ENCODE results near the gene TARBP2. TPM values are rescaled to one million over a fixed set of nuclear protein-coding genes. Genes with fewer than 3 reads are reported as not detected.
A peak's percentile ranks its signal among the peaks of the same experiment; 100 is the strongest.

The TARBP2 gene
- total RNA-seq, 1 donor from 2014 or later: 45.3 TPM

DNA sequence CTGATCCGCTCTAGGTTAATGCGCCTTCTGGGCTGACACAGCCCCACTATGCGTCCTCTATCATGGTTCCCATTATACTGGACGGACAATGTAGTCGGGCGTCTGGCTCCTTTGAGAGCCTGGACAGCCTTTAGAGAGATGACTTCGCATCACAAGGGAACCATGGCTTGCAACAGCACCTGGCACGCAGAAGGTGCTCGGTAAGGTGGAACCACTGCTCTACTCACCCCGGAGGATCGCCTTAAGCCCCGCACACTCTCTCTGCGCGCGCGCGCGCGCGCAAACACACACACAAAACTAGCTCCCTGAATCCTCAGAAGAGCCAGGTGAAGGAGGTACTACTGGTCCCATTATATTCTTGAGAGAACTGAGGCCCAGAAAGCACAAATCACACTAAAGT, 8.9 kb upstream of the TARBP2 start:
- TF ChIP-seq, protein P1, sequence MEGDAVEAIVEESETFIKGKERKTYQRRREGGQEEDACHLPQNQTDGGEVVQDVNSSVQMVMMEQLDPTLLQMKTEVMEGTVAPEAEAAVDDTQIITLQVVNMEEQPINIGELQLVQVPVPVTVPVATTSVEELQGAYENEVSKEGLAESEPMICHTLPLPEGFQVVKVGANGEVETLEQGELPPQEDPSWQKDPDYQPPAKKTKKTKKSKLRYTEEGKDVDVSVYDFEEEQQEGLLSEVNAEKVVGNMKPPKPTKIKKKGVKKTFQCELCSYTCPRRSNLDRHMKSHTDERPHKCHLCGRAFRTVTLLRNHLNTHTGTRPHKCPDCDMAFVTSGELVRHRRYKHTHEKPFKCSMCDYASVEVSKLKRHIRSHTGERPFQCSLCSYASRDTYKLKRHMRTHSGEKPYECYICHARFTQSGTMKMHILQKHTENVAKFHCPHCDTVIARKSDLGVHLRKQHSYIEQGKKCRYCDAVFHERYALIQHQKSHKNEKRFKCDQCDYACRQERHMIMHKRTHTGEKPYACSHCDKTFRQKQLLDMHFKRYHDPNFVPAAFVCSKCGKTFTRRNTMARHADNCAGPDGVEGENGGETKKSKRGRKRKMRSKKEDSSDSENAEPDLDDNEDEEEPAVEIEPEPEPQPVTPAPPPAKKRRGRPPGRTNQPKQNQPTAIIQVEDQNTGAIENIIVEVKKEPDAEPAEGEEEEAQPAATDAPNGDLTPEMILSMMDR (IDR thresholded peaks at IDR 0.05; ENCODE audit: unreplicated experiment): no peak
- DNase-seq (ENCODE audit: low spot score): no peak
- Mint-ChIP-seq H3K4me1 (ENCODE audit: unreplicated experiment) (peaks cover 23% of the 10 kb centered on the region), H3K9me3 (ENCODE audit: unreplicated experiment) (no peaks in the 10 kb centered on the region), H3K4me3 (ENCODE audit: unreplicated experiment) (peak overlapping the region; percentile 94), H3K27ac (ENCODE audit: unreplicated experiment) (peak overlapping the region; percentile 70), H3K36me3 (ENCODE audit: low read depth, unreplicated experiment) (peaks cover 6% of the 10 kb centered on the region), H3K27me3 (ENCODE audit: unreplicated experiment) (peaks cover 16% of the 10 kb centered on the region)

DNA sequence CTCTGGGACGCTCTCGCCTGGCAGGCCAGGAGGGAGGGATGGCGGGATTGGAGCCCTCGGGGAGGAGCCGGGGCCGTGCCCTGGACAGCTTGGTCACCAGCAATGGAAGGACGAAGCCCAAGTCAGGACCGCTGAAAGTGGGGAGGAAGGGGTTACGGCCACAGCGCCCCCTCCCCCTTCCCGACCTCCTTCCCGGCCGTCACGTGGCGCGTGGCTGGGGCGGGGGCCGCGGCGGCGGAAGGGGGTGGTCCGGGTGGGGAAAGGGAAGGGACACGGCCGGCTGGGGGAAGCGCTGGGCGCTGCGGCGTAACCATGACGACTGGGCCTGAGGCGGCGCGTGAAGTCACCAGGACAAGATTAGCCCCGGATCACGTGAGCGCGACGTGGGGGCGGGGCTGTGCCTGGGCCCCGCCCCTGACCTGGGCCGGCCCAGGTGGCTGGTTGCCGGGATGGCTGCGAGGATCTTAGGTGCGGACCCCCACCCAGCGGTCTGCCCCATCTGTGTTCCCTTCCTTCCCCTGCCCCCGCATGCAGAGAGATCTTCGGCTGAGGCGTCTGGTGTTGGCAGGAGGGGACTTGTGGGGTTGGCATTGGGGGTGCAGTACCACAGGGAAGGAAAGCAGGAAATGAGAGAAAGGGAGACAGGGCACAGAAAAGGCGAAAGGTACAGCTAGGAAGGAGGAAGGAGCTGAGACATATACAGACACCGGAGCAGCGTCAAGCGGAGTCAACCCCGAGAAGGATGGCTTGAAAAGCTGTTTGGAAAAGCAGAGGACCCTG, 8.1 kb upstream of the TARBP2 start:
- peak overlapping the region; percentile 95 for H3K27ac Mint-ChIP-seq (ENCODE audit: unreplicated experiment)
- H3K36me3 Mint-ChIP-seq (ENCODE audit: low read depth, unreplicated experiment): no peaks in the 10 kb centered on the region
- peak; percentile 94 for DNase-seq (ENCODE audit: low spot score)
- TF ChIP-seq, protein P1 (IDR thresholded peaks at IDR 0.05; ENCODE audit: unreplicated experiment): no peak
- H3K4me1 Mint-ChIP-seq (ENCODE audit: unreplicated experiment): peaks cover 26% of the 10 kb centered on the region
- H3K27me3 Mint-ChIP-seq (ENCODE audit: unreplicated experiment): peaks cover 18% of the 10 kb centered on the region
- H3K9me3 Mint-ChIP-seq (ENCODE audit: unreplicated experiment): no peaks in the 10 kb centered on the region
- H3K4me3 Mint-ChIP-seq (ENCODE audit: unreplicated experiment): peak overlapping the region; percentile 94

DNA sequence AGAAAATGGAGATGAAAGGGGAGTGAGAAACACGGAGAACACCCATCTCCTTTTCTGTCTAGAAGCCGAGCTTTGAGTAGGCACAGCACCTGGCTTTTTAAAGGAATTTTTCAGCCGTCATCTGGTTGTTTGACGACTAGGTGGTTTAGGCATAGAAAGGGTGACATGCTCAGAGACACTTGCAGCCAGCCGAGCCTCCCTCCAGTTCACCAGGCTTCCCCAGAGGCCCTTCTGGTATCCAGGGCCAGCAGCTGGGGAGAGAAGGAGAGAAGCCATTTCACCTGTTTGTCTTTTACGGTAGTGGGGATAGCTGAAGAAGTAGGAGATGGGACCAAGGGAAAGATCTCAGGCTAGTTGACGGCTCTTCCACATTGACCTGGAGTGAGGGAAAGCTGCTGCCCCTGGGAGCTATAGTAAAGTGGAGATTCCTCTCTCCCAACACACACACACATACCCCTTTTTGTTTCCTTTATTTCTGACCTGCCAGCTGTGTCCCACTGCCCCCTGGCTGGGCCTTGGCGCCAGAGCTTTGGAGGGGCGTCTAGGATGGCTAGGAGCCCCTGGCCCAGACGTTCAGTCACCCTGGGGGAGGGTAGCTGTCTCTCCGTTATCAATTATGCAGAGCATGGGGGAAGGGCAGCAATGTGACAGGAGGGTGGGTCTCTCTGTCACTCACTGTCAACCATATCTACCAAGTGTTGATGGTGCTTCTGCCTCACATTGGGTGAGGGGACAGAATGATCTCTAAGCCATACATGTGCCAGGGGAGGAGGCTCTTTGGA, 7.3 kb upstream of the TARBP2 start:
- DNase-seq (ENCODE audit: low spot score): no peak
- Mint-ChIP-seq H3K27ac (ENCODE audit: unreplicated experiment) (peak overlapping the region; percentile 95), H3K27me3 (ENCODE audit: unreplicated experiment) (peaks cover 18% of the 10 kb centered on the region), H3K9me3 (ENCODE audit: unreplicated experiment) (no peaks in the 10 kb centered on the region), H3K36me3 (ENCODE audit: low read depth, unreplicated experiment) (no peaks in the 10 kb centered on the region), H3K4me1 (ENCODE audit: unreplicated experiment) (peaks cover 33% of the 10 kb centered on the region), H3K4me3 (ENCODE audit: unreplicated experiment) (peak overlapping the region; percentile 94)
- TF ChIP-seq, protein P1 (IDR thresholded peaks at IDR 0.05; ENCODE audit: unreplicated experiment): no peak

DNA sequence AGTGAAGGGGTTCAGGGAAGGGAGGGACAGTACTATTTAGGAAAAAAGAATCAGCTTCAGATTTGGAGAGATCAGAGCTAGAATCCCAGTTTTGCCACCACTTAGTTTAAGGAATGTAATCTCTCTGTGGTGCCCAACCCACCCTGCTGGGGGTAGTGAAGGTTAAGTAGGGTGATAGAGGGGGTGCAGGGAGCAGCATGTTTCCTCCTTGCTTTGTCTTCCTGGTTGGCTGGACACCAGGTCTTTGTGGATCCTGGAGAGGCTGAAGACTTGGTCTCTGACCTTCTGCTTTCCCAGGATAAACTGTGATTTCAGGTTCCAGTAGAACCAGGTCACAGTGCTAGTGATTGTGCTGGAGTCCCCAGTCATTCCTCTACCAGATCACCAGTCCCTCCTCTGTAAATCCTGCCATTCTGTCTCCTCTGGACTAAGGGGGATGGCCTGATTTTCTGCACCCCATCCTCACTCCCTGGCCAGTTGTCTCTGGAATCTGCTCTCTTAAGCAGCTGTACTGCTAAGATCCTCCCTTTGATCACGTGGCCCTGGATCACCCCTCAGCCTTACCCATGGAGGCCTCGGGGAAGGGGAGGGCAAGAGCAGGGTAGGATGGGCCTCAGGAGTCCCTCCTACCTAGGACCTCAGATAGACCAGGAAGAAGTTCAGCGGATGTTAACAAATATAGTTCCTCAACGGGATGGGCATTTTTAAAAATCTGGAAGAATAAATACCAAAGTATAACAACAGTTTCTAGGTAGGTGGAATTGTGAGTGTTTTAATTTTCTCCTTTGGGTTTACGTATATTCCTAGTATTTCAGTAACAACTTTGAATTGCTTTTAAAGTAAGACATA, 5.0 kb upstream of the TARBP2 start:
- H3K27me3 Mint-ChIP-seq (ENCODE audit: unreplicated experiment): peaks cover 24% of the 10 kb centered on the region

More for the DNA sequence above, 5.0 kb upstream of the TARBP2 start:
- H3K27ac Mint-ChIP-seq (ENCODE audit: unreplicated experiment): peak overlapping the region; percentile 77
- peak overlapping the region; percentile 42 for H3K4me3 Mint-ChIP-seq (ENCODE audit: unreplicated experiment)
- TF ChIP-seq, protein P1 (IDR thresholded peaks at IDR 0.05; ENCODE audit: unreplicated experiment): no peak
- H3K4me1 Mint-ChIP-seq (ENCODE audit: unreplicated experiment): peaks cover 45% of the 10 kb centered on the region
- DNase-seq (ENCODE audit: low spot score): no peak
- H3K36me3 Mint-ChIP-seq (ENCODE audit: low read depth, unreplicated experiment): peaks cover 6% of the 10 kb centered on the region
- H3K9me3 Mint-ChIP-seq (ENCODE audit: unreplicated experiment): no peaks in the 10 kb centered on the region

Data from endothelial cell (in vitro differentiated cells).